Measurements from ENCODE around the gene KCNH3.
"Not testable (repeated sequence)": the region's sequence is repeated elsewhere in the genome, so short reads cannot be mapped to it uniquely, and the experiment has no call there.

The KCNH3 gene

DNA sequence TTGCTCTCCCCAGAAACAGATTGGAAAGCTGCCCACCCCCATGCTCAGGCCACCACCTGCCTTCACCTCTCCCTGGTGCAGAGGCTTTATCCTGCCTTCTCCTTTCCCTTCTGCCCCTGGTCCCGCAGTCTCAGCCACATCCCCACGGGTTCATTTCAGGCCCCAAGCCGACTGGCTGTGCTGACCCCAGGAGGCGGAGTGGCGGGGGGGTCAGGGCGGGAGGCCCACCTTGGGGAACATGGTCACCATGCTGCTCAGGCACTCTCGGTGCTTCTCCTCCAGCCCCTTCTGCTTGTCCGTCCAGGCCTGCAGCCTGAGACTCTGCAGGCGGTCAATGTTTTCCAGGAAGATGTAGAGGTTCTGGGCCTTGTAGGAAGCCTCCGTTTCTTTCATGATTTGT lies 59.7 kb downstream of the KCNH3 start:
- DNase-seq: no peak

DNA sequence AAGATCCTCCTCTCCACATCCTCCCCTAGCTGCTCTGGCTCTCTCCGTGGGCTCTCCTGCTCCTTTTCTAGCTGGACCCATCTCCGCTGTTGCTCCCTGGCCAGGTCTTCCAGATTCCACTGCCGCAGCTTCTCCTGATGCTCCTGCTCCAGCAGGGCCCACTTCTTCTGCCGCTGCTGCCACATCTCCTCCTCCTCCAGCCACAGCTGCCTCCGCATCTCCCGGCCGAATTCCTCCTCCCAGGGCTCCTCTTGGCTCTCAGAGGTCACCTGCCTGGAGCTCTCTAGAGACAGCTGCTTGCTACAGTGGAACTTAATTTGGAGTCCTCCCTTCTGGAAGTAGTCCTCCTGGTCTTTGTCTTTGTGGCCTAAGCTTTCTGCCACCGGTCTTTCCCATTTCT lies 61.1 kb downstream of the KCNH3 start:
- no peak for DNase-seq

DNA sequence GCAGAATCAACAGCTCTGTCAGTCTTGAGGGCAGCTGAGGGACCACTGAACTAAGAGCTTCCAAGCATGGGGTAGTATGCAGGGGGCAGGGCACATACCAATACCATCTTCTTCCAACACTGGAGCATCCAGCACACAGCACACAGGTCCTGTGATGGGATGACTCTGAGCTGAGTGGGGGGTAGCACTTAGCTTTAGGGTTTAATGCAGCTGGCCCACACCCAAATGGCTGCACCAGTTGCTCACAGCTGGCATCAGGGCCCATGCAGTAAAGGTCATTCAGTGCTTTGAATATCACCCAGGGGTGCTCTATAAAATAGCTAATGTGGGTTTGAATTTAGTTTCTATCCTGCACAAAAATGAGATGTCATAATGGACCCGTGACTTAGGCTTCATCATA lies 64.9 kb downstream of the KCNH3 start:
- DNase-seq: no peak

DNA sequence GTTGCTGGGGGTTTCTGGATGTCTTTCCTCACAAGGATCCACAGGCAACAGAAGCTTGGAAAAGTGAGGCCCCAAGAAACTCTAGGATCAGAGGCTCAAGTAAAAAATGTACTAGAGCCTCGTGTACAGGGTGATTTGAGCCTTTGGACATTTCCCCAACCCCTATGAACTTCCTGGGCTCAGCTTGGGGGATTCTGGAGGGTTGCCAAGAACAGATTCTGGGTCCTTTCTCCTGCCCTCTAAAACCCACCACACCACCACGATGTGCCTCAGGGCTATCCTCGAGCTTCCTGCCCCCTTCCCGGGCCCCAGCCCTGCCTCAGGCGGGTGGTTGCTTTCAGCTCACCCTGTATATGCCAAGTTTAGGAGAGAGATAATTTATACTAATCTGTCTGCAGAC lies 66.0 kb downstream of the KCNH3 start:
- no peak for DNase-seq

DNA sequence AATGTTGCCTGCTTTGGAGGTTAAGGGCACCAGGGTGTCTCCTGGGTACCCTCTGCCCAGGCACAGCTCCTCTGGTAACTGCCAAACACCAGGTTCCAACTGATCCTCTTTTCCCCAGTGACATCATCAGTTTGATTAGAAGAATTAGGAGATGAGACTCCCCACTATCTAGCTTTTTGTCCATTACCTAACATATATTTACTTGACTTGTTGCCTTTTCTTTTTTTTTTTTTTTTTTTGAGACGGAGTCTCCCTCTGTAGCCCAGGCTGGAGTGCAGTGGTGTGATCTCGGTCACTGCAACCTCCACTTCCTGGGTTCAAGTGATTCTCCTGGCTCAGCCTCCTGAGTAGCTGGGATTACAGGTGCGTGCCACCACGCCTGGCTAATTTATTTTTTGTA lies 66.7 kb downstream of the KCNH3 start, which contains the start of gene FAM186B:
Gene FAM186B, minus strand, starts transcription at position 101 of the 400 bp plus-strand sequence. CDS start 162 bp downstream, outside the sequence.
- not testable (repeated sequence) for DNase-seq

All from GOT3 (cell line).